Left ventricle myocardium inferior (tissue), 1 donor: ENCODE results near the gene WNK4. TPM values are rescaled to one million over a fixed set of nuclear protein-coding genes. Genes with fewer than 3 reads are reported as not detected.

Source experiments
- DNase-seq: peaks from one replicate; pipeline ENCODE4 v3.0.0-alpha.2; 2020
- H3K27ac ChIP-seq: fragments of 200-600 bp; replicated peaks from 2 replicates; pipeline ENCODE4 v1.8.0; 2021
- H3K27me3 ChIP-seq: fragments of 200-600 bp; 2 replicates; pipeline ENCODE4 v1.8.0; 2021; ENCODE audit warnings: low read depth
- H3K36me3 ChIP-seq: fragments of 200-600 bp; 2 replicates; pipeline ENCODE4 v1.8.0; 2021
- H3K4me1 ChIP-seq: fragments of 200-600 bp; 2 replicates; pipeline ENCODE4 v1.8.0; 2021
- H3K4me3 ChIP-seq: fragments of 200-600 bp; 2 replicates; pipeline ENCODE4 v1.8.0; 2021; ENCODE audit warnings: mild to moderate bottlenecking, moderate library complexity
- H3K9me3 ChIP-seq: fragments of 200-600 bp; replicated peaks from 2 replicates; pipeline ENCODE4 v1.8.0; 2021
- CTCF ChIP-seq: fragments of 200-600 bp; IDR thresholded peaks from 2 replicates; pipeline ENCODE4 v1.8.0; 2021; ENCODE audit warnings: antibody characterized with exemption, mild to moderate bottlenecking, borderline replicate concordance
- intact Hi-C: fragments of 100-400 bp; cut with micrococcal nuclease; formaldehyde crosslinking; loops from one replicate; pipeline ENCODE4 v1.11.0; 2022
- microRNA-seq: library from miRNA; unstranded; fragments of <30 nt; microRNA quantifications from one replicate; pipeline ENCODE4 v1.2.0, GENCODE V29; 2020
- total RNA-seq: library from RNA; stranded (reverse); fragmentation: NEBNext Ultra II Directional; extraction: Animal tissue kit (Norgen Biotek cat#: 25700); gene quantifications from one replicate; pipeline ENCODE4 v1.2.1, GENCODE V29; 2021
- donor health status: DM: no; HTN: yes; CAD: no; lungs with severe emphysema.

WNK4 gene
- total RNA-seq, 1 donor from 2014 or later: not detected

GRCh38 chr17:42845556-42845917 lies 65.1 kb downstream of the WNK4 start:
- Histone ChIP-seq H3K4me3 (no peak overlapping the region), H3K4me1 (peaks cover 33% of the 10 kb centered on the region), H3K27me3 (no peaks in the 10 kb centered on the region), H3K36me3 (peaks cover 51% of the 10 kb centered on the region), H3K9me3 (no peaks in the 10 kb centered on the region), H3K27ac (no peak overlapping the region)
- no peak for DNase-seq
- TF ChIP-seq CTCF: no peak
- intact Hi-C loops: no loop called here

- Histone ChIP-seq H3K4me1 (peaks cover 37% of the 10 kb centered on the region), H3K4me3 (no peak overlapping the region), H3K27ac (no peak overlapping the region), H3K9me3 (no peaks in the 10 kb centered on the region), H3K27me3 (no peaks in the 10 kb centered on the region), H3K36me3 (peaks cover 46% of the 10 kb centered on the region)
- intact Hi-C loops: no loop called here
- DNase-seq: no peak
- no peak for TF ChIP-seq CTCF
Measured at GRCh38 chr17:42845918-42846593, 65.6 kb downstream of the WNK4 start.

Small RNA genes within 50 kb of the gene (microRNA-seq; reads per million reads assigned to microRNA genes)
- not detected for gene MIR6781

Other genes starting within 250 kb of the WNK4 start
- 7.7 TPM for gene NAGLU, start 244.4 kb upstream of the WNK4 start, total RNA-seq
- gene HSD17B1, start 227.7 kb upstream of the WNK4 start, total RNA-seq: 0.99 TPM
- 48.8 TPM for gene COASY, start 218.5 kb upstream of the WNK4 start, total RNA-seq
- gene MLX, start 213.5 kb upstream of the WNK4 start, total RNA-seq: 79.7 TPM
- gene PSMC3IP, start 202.9 kb upstream of the WNK4 start, total RNA-seq: 2.5 TPM
- gene RETREG3, start 171.2 kb upstream of the WNK4 start, total RNA-seq: 17.6 TPM
- 48.0 TPM for gene TUBG1, start 170.9 kb upstream of the WNK4 start, total RNA-seq
- 15.6 TPM for gene TUBG2, start 121.3 kb upstream of the WNK4 start, total RNA-seq
- 21.5 TPM for gene PLEKHH3, start 103.6 kb upstream of the WNK4 start, total RNA-seq
- gene CCR10, start 98.8 kb upstream of the WNK4 start, total RNA-seq: 0.88 TPM
- gene CNTNAP1, start 98.1 kb upstream of the WNK4 start, total RNA-seq: 4.2 TPM
- gene EZH1, start 35.6 kb upstream of the WNK4 start, total RNA-seq: 43.3 TPM
- 37.7 TPM for gene RAMP2, start 19.4 kb upstream of the WNK4 start, total RNA-seq
- gene VPS25, start 7.2 kb upstream of the WNK4 start, total RNA-seq: 37.5 TPM
- 71.0 TPM for gene COA3, start 18.1 kb downstream of the WNK4 start, total RNA-seq
- gene CNTD1, start 18.3 kb downstream of the WNK4 start, total RNA-seq: not detected
- 80.8 TPM for gene BECN1, start 43.7 kb downstream of the WNK4 start, total RNA-seq
- 62.6 TPM for gene PSME3, start 52.8 kb downstream of the WNK4 start, total RNA-seq
- 0.44 TPM for gene AOC2, start 64.0 kb downstream of the WNK4 start, total RNA-seq
- 7.6 TPM for gene AOC3, start 70.6 kb downstream of the WNK4 start, total RNA-seq
- gene G6PC1, start 120.2 kb downstream of the WNK4 start, total RNA-seq: not detected
- gene AARSD1, start 183.8 kb downstream of the WNK4 start, total RNA-seq: 26.0 TPM
- gene PTGES3L, start 199.5 kb downstream of the WNK4 start, total RNA-seq: 37.9 TPM
- gene RUNDC1, start 200.0 kb downstream of the WNK4 start, total RNA-seq: 12.1 TPM
- gene RPL27, start 217.8 kb downstream of the WNK4 start, total RNA-seq: 759 TPM
- gene IFI35, start 226.2 kb downstream of the WNK4 start, total RNA-seq: 11.5 TPM
- 68.2 TPM for gene VAT1, start 241.8 kb downstream of the WNK4 start, total RNA-seq
- 0.85 TPM for gene RND2, start 244.6 kb downstream of the WNK4 start, total RNA-seq